Measurements from ENCODE around the gene PCDHGA10.
"Not testable (repeated sequence)": the region's sequence is repeated elsewhere in the genome, so short reads cannot be mapped to it uniquely, and the experiment has no call there.

PCDHGA10 gene

DNA sequence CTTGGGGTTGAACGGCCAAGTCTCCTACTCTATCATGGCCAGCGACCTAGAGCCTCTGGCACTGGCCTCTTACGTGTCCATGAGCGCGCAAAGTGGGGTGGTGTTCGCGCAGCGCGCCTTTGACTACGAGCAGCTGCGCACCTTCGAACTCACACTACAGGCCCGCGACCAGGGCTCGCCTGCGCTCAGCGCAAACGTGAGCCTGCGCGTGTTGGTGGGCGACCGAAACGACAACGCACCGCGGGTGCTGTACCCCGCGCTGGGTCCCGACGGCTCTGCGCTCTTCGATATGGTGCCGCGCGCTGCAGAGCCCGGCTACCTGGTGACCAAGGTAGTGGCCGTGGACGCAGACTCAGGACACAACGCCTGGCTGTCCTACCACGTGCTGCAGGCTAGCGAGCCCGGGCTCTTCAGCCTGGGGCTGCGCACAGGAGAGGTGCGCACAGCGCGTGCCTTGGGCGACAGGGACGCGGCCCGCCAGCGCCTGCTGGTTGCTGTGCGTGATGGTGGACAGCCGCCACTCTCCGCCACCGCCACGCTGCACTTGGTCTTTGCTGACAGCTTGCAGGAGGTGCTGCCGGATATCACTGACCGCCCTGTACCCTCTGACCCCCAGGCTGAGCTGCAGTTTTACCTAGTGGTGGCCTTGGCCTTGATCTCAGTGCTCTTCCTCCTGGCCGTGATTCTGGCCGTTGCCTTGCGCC lies 13.1 kb upstream of the PCDHGA10 start:
- TF ChIP-seq, protein P1, sequence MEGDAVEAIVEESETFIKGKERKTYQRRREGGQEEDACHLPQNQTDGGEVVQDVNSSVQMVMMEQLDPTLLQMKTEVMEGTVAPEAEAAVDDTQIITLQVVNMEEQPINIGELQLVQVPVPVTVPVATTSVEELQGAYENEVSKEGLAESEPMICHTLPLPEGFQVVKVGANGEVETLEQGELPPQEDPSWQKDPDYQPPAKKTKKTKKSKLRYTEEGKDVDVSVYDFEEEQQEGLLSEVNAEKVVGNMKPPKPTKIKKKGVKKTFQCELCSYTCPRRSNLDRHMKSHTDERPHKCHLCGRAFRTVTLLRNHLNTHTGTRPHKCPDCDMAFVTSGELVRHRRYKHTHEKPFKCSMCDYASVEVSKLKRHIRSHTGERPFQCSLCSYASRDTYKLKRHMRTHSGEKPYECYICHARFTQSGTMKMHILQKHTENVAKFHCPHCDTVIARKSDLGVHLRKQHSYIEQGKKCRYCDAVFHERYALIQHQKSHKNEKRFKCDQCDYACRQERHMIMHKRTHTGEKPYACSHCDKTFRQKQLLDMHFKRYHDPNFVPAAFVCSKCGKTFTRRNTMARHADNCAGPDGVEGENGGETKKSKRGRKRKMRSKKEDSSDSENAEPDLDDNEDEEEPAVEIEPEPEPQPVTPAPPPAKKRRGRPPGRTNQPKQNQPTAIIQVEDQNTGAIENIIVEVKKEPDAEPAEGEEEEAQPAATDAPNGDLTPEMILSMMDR (IDR thresholded peaks at IDR 0.05; ENCODE audit: insufficient read depth, missing control alignments) = no peak
- no peak for DNase-seq (ENCODE audit: insufficient read length, low spot score)
- FAIRE-seq = no peak

GRCh38 chr5:141402553-141403243 lies 10.1 kb upstream of the PCDHGA10 start, which contains the start of gene PCDHGA9:
TSS of gene PCDHGA9 (plus strand) at chr5:141402778. CDS start at chr5:141402953, 175 bp downstream.
- TF ChIP-seq, protein P1 (IDR thresholded peaks at IDR 0.05; ENCODE audit: insufficient read depth, missing control alignments) = peak; percentile 42
- DNase-seq (ENCODE audit: insufficient read length, low spot score) (no peak), FAIRE-seq (no peak)

- FAIRE-seq = no peak
- no peak for DNase-seq (ENCODE audit: insufficient read length, low spot score)
- TF ChIP-seq, protein P1 (IDR thresholded peaks at IDR 0.05; ENCODE audit: insufficient read depth, missing control alignments) = no peak
Measured at GRCh38 chr5:141403387-141403786, 9.4 kb upstream of the PCDHGA10 start.

DNA sequence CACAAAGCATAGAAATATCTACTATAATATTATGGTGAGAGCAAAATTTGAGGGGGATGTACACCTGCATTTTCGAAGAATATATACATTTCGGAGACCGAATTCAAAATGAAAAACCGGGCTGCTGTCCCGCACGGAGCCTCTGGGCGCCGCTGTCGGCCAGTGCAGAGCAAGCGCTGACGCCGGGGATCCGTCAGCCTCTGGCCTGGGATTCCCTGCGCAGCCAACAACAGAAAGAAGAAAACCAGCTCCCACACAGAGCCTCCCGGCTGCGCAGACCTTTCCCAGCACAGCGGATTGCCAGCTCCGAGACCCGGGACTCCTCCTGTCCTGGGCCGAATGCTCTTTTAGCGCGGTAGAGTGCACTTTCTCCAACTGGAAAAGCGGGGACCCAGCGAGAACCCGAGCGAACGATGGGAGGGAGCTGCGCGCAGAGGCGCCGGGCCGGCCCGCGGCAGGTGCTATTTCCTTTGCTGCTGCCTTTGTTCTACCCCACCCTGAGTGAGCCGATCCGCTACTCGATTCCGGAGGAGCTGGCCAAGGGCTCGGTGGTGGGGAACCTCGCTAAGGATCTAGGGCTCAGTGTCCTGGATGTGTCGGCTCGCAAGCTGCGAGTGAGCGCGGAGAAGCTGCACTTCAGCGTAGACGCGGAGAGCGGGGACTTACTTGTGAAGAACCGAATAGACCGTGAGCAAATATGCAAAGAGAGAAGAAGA lies 4.8 kb upstream of the PCDHGA10 start, which contains the start of gene PCDHGB6:
PCDHGB6 (plus strand) TSS at position 232 of the 716 bp plus-strand sequence; CDS start at position 414, 182 bp downstream.
- not testable (repeated sequence) for FAIRE-seq; DNase-seq (ENCODE audit: insufficient read length, low spot score)

GRCh38 chr5:141409598-141410306 lies 3.0 kb upstream of the PCDHGA10 start:
- TF ChIP-seq, protein P1 (IDR thresholded peaks at IDR 0.05; ENCODE audit: insufficient read depth, missing control alignments) = no peak
- no peak for FAIRE-seq
- DNase-seq (ENCODE audit: insufficient read length, low spot score) = no peak

DNA sequence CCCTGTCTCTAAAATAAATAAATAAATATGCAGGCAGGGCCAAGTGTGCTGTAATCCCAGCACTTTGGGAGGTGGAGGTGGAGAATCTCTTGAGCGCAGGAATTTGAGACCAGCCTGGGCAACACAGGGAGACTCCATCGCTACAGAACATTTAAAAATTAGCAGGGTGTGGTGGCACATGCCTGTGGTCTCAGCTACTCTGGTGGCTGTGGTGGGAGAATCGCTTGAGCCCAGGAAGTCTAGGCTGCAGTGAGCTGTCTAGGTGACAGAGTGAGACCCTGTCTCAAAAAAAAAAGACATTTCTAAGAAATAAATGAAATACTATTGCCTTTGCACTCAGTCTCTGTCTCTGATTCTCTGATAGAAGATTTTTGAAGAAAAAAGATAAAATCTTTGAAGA lies 1.2 kb upstream of the PCDHGA10 start:
- TF ChIP-seq, protein P1 (IDR thresholded peaks at IDR 0.05; ENCODE audit: insufficient read depth, missing control alignments) = no peak
- FAIRE-seq (no peak), DNase-seq (ENCODE audit: insufficient read length, low spot score) (no peak)

GRCh38 chr5:141413540-141414069 lies 818 bp downstream of the PCDHGA10 start:
- no peak for FAIRE-seq
- TF ChIP-seq, protein P1 (IDR thresholded peaks at IDR 0.05; ENCODE audit: insufficient read depth, missing control alignments) = no peak
- DNase-seq (ENCODE audit: insufficient read length, low spot score) = no peak

DNA sequence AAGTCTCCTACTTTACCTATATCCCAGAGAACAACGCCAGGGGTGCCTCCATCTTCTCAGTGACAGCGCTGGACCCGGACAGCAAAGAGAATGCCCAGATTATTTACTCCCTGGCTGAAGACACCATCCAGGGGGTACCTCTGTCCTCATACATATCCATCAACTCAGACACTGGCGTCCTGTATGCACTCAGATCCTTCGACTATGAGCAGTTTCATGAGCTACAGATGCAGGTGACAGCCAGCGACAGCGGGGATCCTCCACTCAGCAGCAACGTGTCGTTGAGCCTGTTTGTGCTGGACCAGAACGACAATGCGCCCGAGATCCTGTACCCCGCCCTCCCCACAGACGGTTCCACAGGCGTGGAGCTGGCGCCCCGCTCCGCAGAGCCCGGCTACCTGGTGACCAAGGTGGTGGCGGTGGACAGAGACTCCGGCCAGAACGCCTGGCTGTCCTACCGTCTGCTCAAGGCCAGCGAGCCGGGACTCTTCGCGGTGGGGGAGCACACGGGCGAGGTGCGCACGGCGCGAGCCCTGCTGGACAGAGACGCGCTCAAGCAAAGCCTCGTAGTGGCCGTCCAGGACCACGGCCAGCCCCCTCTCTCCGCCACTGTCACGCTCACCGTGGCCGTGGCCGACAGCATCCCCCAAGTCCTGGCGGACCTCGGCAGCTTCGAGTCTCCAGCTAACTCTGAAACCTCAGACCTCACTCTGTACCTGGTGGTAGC lies 1.9 kb downstream of the PCDHGA10 start:
- not testable (repeated sequence) for DNase-seq (ENCODE audit: insufficient read length, low spot score)

DNA sequence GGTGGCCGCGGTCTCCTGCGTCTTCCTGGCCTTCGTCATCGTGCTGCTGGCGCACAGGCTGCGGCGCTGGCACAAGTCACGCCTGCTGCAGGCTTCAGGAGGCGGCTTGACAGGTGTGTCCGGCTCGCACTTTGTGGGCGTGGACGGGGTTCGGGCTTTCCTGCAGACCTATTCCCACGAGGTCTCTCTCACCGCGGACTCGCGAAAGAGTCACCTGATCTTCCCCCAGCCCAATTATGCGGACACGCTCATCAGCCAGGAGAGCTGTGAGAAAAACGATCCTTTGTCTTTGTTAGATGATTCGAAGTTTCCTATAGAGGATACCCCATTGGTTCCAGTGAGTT lies 2.5 kb downstream of the PCDHGA10 start:
- not testable (repeated sequence) for FAIRE-seq; DNase-seq (ENCODE audit: insufficient read length, low spot score)

More for the DNA sequence above, 1.9 kb downstream of the PCDHGA10 start:
- not testable (repeated sequence) for FAIRE-seq
